ENCODE results near the gene TPK1.

- TF ChIP-seq CTCF (IDR thresholded peaks at IDR 0.05; ENCODE audit: low read length), result no peak
- no peak for TF ChIP-seq EZH2 (IDR thresholded peaks at IDR 0.05; ENCODE audit: borderline replicate concordance, low read length)
Observed at GRCh38 chr7:144665689-144666381, 170.0 kb downstream of the TPK1 start.

Data from OCI-LY1 (cell line).